AG04450 (cell line): ENCODE measurements around the gene KRT32. TPM values are rescaled to one million over a fixed set of nuclear protein-coding genes. Genes with fewer than 3 reads are reported as not detected.

Experiments used
- CTCF ChIA-PET: fragments of 300-600, 350-600 bp; formaldehyde crosslinking; extraction: SDS; loops from one replicate; lab custom pipeline; 2022; ENCODE audit warnings: antibody characterized with exemption, inconsistent platforms; lab: Charles Lee
- POLR2A ChIA-PET: fragments of 350-600 bp; formaldehyde crosslinking; extraction: SDS; loops from one replicate; lab custom pipeline; 2021; ENCODE audit warnings: antibody characterized with exemption, inconsistent platforms; lab: Yijun Ruan, JAX
- DNase-seq: peaks from one replicate; pipeline ENCODE4 v3.0.0-alpha.2; 2011; ENCODE audit warnings: low read depth, low spot score
- H3K27ac ChIP-seq: one replicate; pipeline ENCODE4 v1.5.1; 2012; ENCODE audit warnings: low read depth, low read length, control low read depth
- H3K27me3 ChIP-seq: one replicate; pipeline ENCODE4 v1.6.0; 2012; ENCODE audit warnings: low read length; ENCODE audit not compliant: control insufficient read depth, insufficient read depth
- H3K4me3 ChIP-seq: 2 replicates; pipeline ENCODE4 v1.5.1; 2011; ENCODE audit warnings: mild to moderate bottlenecking, low read depth, low read length, control low read depth
- H3K9me3 ChIP-seq: 2 replicates; pipeline ENCODE4 v1.5.1; 2012; ENCODE audit warnings: low read length; ENCODE audit not compliant: control insufficient read depth, insufficient read depth
- CTCF ChIP-seq: IDR thresholded peaks from 2 replicates; pipeline ENCODE4 v1.5.1; 2011; ENCODE audit warnings: low read depth, low read length, control low read depth, inconsistent platforms
- polyA plus RNA-seq: library from polyadenylated mRNA; depleted of rRNA; stranded (reverse); fragments of >200 nt; gene quantifications from 2 replicates; pipeline ENCODE4 v1.2.3, GENCODE V29; 2011

KRT32 gene
- polyA plus RNA-seq, 1 experiment = 0.09 TPM

- no peak for TF ChIP-seq CTCF
- ChIA-PET CTCF (interaction anchor here (0.7 to 5.1 kb wide), 3 partner anchors 54 to 582 kb away, joined by 3 to 35 read pairs (median 4); no protein-coding TSS in a partner anchor), POLR2A (no interaction called here)
- no peak for DNase-seq
- no peak overlapping the region for H3K27ac ChIP-seq
- no peaks in the 10 kb centered on the region; the same call in 1 of the 2 replicates for H3K9me3 ChIP-seq
- H3K4me3 ChIP-seq = no peak overlapping the region
- H3K27me3 ChIP-seq = no peaks in the 10 kb centered on the region
Observed at GRCh38 chr17:41494524-41494923, 27.3 kb upstream of the KRT32 start.

GRCh38 chr17:41492771-41493170, 25.6 kb upstream of the KRT32 start:
- Histone ChIP-seq H3K4me3 (no peak overlapping the region), H3K27ac (no peak overlapping the region), H3K27me3 (no peaks in the 10 kb centered on the region), H3K9me3 (no peaks in the 10 kb centered on the region; the same call in 1 of the 2 replicates)
- no peak for TF ChIP-seq CTCF
- DNase-seq = no peak
- CTCF ChIA-PET = interaction anchor here (0.6 to 1.4 kb wide), 5 partner anchors 56 to 633 kb away, joined by 3 to 4 read pairs (median 3); no protein-coding TSS in a partner anchor
- POLR2A ChIA-PET = no interaction called here

GRCh38 chr17:41492351-41492750, 25.2 kb upstream of the KRT32 start:
- Histone ChIP-seq H3K27ac (no peak overlapping the region), H3K27me3 (no peaks in the 10 kb centered on the region), H3K9me3 (no peaks in the 10 kb centered on the region; the same call in 1 of the 2 replicates), H3K4me3 (no peak overlapping the region)
- ChIA-PET POLR2A (no interaction called here), CTCF (interaction anchor here (0.7 to 1.4 kb wide), 4 partner anchors 56 to 175 kb away, joined by 3 to 4 read pairs (median 3); no protein-coding TSS in a partner anchor)
- DNase-seq = no peak
- TF ChIP-seq CTCF = no peak

GRCh38 chr17:41491476-41491875, 24.3 kb upstream of the KRT32 start:
- ChIA-PET POLR2A (no interaction called here), CTCF (interaction anchor here (0.9 kb wide), 1 partner anchor 57 kb away, joined by 3 read pairs; no protein-coding TSS in a partner anchor)
- H3K9me3 ChIP-seq = peaks cover 6% of the 10 kb centered on the region; the same call in 1 of the 2 replicates
- DNase-seq = no peak
- H3K4me3 ChIP-seq = no peak overlapping the region
- no peaks in the 10 kb centered on the region for H3K27me3 ChIP-seq
- no peak overlapping the region for H3K27ac ChIP-seq
- TF ChIP-seq CTCF = no peak
